GM04503 (cell line): ENCODE measurements around the gene SORBS1.
A peak's percentile ranks its signal among the peaks of the same experiment; 100 is the strongest.

Experiments used
- DNase-seq: peaks from one replicate; pipeline ENCODE4 v3.0.0-alpha.2; 2012; ENCODE audit warnings: low read depth

SORBS1 gene

GRCh38 chr10:95314192-95314918 lies 246.8 kb downstream of the SORBS1 start:
- no peak for DNase-seq

GRCh38 chr10:95312986-95313495 lies 248.1 kb downstream of the SORBS1 start:
- DNase-seq, result no peak

GRCh38 chr10:95312257-95312656 lies 248.9 kb downstream of the SORBS1 start:
- no peak for DNase-seq

- no peak for DNase-seq
Observed at GRCh38 chr10:95309958-95310357, 251.2 kb downstream of the SORBS1 start.

GRCh38 chr10:95308389-95309302 lies 252.5 kb downstream of the SORBS1 start:
- peak; percentile 95 for DNase-seq

- no peak for DNase-seq
Observed at GRCh38 chr10:95306851-95307250, 254.3 kb downstream of the SORBS1 start.

GRCh38 chr10:95306318-95306650 lies 254.9 kb downstream of the SORBS1 start:
- DNase-seq, result no peak

- no peak for DNase-seq
Observed at GRCh38 chr10:95305606-95306317, 255.4 kb downstream of the SORBS1 start.

GRCh38 chr10:95304976-95305375 lies 256.2 kb downstream of the SORBS1 start:
- no peak for DNase-seq

GRCh38 chr10:95304463-95304862 lies 256.7 kb downstream of the SORBS1 start:
- no peak for DNase-seq

GRCh38 chr10:95303950-95304349 lies 257.2 kb downstream of the SORBS1 start:
- no peak for DNase-seq

- no peak for DNase-seq
Observed at GRCh38 chr10:95303535-95303934, 257.6 kb downstream of the SORBS1 start.

- DNase-seq, result no peak
Observed at GRCh38 chr10:95300022-95300539, 261.1 kb downstream of the SORBS1 start.

GRCh38 chr10:95297402-95297801 lies 263.8 kb downstream of the SORBS1 start:
- DNase-seq, result no peak

- DNase-seq, result no peak
Observed at GRCh38 chr10:95296764-95297163, 264.4 kb downstream of the SORBS1 start.

GRCh38 chr10:95295031-95295755 lies 266.0 kb downstream of the SORBS1 start:
- no peak for DNase-seq

- no peak for DNase-seq
Observed at GRCh38 chr10:95293631-95294030, 267.5 kb downstream of the SORBS1 start.

GRCh38 chr10:95291365-95292039 lies 269.7 kb downstream of the SORBS1 start:
- DNase-seq, result no peak

- no peak for DNase-seq
Observed at GRCh38 chr10:95290461-95291364, 270.5 kb downstream of the SORBS1 start, which contains the start of gene PDLIM1. PDLIM1 (minus strand) TSS chr10:95291003; CDS start chr10:95290915, 88 bp downstream.

GRCh38 chr10:95289921-95290421 lies 271.2 kb downstream of the SORBS1 start:
- no peak for DNase-seq
